ENCODE results near the gene RNPEP.
"Not testable (repeated sequence)": the region's sequence is repeated elsewhere in the genome, so short reads cannot be mapped to it uniquely, and the experiment has no call there.

RNPEP gene

GRCh38 chr1:201962382-201962781, 20.1 kb upstream of the RNPEP start:
- not testable (repeated sequence) for DNase-seq (ENCODE audit: low spot score)

- no peak for DNase-seq (ENCODE audit: low spot score)
Observed at GRCh38 chr1:201964261-201964660, 18.2 kb upstream of the RNPEP start.

- DNase-seq (ENCODE audit: low spot score): no peak
Observed at GRCh38 chr1:201966171-201966570, 16.3 kb upstream of the RNPEP start.

GRCh38 chr1:201968202-201968925, 14.1 kb upstream of the RNPEP start:
- no peak for DNase-seq (ENCODE audit: low spot score)

- DNase-seq (ENCODE audit: low spot score): no peak
Observed at GRCh38 chr1:201970334-201971159, 11.9 kb upstream of the RNPEP start.

GRCh38 chr1:201982082-201982622, 296 bp upstream of the RNPEP start:
- DNase-seq (ENCODE audit: low spot score): peak; percentile 71

- DNase-seq (ENCODE audit: low spot score): peak; percentile 5
Observed at GRCh38 chr1:201983380-201983805, 945 bp downstream of the RNPEP start.

- no peak for DNase-seq (ENCODE audit: low spot score)
Observed at GRCh38 chr1:201984446-201984845, 2.0 kb downstream of the RNPEP start.

- no peak for DNase-seq (ENCODE audit: low spot score)
Observed at GRCh38 chr1:201985355-201985754, 2.9 kb downstream of the RNPEP start.

- DNase-seq (ENCODE audit: low spot score): no peak
Observed at GRCh38 chr1:201988601-201989000, 6.2 kb downstream of the RNPEP start.

GRCh38 chr1:201989354-201990128, 7.1 kb downstream of the RNPEP start:
- DNase-seq (ENCODE audit: low spot score): no peak

GRCh38 chr1:201990427-201990826, 8.0 kb downstream of the RNPEP start:
- no peak for DNase-seq (ENCODE audit: low spot score)

- DNase-seq (ENCODE audit: low spot score): peak; percentile 38
Observed at GRCh38 chr1:201999625-202000238, 17.3 kb downstream of the RNPEP start.

GRCh38 chr1:202002507-202002906, 20.1 kb downstream of the RNPEP start:
- DNase-seq (ENCODE audit: low spot score): no peak

- no peak for DNase-seq (ENCODE audit: low spot score)
Observed at GRCh38 chr1:202004711-202005110, 22.3 kb downstream of the RNPEP start.

GRCh38 chr1:202005958-202006357, 23.5 kb downstream of the RNPEP start:
- DNase-seq (ENCODE audit: low spot score): no peak

GRCh38 chr1:202007304-202007703, 24.9 kb downstream of the RNPEP start:
- no peak for DNase-seq (ENCODE audit: low spot score)

- no peak for DNase-seq (ENCODE audit: low spot score)
Observed at GRCh38 chr1:202007805-202008489, 25.5 kb downstream of the RNPEP start.

- peak; percentile 70 for DNase-seq (ENCODE audit: low spot score)
Observed at GRCh38 chr1:202009326-202010179, 27.1 kb downstream of the RNPEP start.

Data from CD4-positive, alpha-beta T cell treated with Interleukin-2 at 100 ng/mL for 4 hours (primary cell).